ENCODE results near the gene DLG4.
"Not testable (repeated sequence)": the region's sequence is repeated elsewhere in the genome, so short reads cannot be mapped to it uniquely, and the experiment has no call there.

Gene DLG4

DNA sequence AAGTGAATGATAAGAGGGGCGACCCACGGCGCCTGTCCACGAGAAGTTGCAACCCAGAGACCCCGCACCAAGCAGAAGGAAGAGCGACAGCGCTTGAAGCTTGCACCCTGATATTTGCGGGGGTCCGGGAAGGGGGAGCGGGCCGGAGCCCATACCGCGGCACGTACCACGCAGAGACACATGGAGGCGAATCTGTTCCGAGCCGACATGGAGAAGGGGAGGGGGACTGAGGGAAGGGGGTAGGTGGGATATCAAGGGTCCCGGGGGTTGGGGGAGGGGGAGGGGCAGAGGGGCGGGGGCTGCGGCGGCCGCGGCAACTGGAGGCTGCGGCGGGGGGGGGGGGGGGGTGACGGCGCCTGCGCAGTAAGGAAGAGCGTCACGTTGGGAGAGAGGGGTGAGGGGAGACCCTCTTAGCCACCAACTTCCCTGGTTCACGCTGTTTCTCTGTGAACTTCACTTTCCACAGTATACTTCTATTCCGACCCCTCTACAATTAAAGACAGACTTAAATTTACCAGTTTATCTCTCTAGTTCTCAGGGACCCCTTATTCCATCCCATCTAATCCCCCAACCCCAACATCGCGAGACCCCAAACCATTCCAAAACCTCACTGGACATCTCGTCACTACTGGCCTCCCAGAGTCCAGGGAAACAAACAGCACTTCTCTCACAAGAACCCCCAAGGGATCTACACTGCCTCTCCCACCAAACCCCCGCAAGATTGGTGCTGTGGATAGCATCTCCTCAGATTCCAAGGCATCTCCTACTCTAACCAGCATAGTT lies 8.0 kb downstream of the DLG4 start:
- no peak for FAIRE-seq

DNA sequence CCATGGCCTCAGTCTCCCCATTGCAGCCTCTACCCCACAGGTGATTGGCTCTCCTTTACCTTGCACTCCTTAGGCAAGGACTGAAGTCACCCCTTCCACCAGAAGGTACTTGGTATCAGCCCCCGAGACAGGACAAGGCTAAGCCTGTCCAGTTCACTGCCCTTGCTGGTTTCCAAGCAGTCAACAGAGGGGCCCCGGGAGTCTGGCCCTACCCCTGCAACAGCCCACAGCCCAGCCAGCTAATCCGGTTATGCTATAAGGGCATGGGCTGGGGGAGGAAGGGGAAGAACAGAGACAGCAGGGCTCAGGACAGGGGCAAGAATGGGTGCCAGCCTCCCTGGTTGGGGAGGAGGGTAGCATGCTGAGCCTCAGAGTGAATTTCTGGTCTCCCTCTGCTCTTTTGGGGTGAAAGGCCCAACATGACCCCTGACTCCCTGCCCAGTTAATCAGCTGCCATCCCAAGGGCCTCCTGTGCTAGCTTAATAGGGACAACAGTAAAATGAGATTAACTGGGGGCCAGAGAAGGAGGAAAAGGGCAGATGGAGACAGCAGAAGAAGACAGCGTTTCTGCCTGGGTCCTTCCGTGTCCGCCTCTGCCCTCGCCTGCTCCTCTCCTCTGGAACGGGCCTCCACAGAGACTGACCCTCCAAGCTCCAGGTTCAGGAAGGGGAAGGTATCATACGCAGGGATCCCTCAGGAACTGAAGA lies 10.7 kb downstream of the DLG4 start:
- no peak for FAIRE-seq

DNA sequence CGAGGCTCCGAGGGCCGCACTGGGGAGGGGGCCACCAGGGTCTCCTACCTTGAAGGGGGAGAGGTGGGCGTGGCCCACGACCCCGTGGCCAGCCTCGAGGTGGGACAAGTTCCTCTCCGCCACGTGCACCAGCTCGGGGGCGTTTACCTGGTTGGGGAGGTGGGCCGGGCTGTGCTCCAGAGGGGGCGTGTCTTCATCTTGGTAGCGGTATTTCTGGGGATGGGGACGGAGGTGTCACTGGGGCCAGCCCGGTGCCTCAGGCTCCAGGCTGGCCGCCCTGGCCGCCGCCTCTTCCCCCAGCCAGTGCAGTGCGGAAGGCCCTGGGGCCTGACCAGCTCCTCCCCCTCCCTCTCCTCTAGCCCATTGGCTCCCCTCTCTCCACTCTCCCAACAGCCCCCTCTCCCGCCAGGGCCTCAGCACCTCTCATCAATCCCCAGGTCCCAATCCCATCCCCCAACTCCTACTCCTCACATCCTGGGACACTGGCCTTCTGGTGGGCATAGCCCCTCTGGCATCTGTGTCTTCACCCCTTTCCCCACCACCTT lies 11.5 kb downstream of the DLG4 start:
- FAIRE-seq: no peak

DNA sequence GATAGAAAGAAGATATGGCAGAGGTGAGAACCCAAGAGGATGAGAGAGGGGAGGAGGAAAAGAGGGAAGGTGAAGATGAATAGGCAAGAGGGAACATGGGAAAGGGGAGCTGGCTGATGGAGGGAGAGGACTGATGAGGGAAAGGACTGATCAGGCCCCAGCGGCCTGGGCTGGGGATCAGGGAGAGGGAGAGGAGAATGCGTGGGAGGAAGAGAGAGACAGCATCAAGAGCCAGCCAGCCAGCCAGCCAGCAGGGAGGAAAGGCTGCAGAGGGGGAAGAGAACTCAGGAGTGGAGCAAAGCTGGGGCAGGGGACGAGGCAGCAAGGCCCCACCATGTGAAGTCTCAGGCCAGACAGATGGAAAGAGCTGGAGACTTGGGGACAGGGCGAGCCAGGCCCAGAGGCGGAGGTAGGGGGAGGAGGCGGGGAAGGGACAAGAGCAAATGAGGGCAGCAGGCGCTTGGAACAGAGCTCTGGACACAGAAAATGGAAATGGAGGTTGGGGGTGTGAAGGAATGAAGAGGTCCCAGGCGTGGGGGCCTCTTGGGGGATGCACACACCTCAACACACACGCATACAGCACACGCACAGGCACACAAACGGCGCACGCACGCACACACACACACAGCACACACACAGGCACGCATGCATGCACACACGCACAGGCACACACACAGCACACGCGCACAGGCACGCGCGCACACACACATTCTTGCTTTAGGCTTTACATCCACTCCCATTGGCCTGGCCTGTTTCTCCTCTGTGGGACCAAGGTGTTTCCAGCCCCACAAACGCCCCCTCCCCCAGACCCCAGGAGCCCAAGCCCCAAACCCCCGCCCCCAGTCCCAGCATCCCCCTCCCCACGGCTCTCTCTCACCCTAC lies 12.3 kb downstream of the DLG4 start:
- FAIRE-seq: no peak

DNA sequence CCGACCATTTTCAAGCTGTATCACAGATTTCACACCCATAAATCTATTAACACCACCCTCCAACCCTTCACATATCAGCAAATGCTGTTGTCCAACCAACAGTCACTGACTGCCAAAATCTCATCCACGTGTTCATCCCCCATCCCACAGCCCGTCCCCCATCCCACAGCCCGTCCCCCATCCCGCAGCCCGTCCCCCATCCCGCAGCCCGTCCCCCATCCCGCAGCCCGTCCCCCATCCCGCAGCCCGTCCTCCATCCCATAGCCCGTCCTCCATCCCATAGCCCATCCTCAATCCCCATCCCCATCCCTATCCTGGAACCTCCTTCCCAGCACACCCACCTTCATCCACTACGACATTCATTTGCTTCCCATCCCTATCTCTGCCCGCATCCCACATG lies 14.1 kb downstream of the DLG4 start:
- FAIRE-seq: no peak

DNA sequence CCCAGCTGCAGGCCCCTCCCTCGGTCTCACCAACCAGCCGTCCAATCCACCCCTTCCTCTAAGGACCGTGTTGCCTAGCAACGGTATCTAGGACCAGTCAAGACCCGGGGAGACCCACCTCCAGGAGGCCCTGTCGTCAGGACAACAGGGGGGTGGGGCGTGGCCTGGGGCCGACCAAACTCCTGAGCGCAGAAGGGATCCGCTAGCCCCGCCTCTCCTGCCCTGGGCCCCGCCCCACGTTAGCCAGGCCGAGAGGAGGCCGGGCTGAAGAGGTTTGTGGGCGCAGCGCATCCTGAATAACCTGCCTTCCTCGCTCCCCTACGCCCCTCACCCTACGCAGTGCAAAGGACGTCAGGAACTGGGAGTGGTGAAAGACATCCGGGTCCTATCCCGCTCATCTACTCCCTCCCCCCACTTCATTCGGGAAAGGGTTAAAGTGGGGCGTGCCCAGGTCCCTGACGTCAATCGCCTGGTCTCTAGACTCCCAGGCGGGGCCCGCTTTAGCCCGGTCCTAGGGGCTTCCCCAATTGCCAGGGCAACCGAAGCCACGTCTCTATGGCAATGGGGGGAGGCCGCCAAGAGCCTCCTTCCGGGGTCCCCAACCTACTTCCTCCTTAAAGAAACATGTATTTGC lies 14.7 kb downstream of the DLG4 start:
- no peak for FAIRE-seq

DNA sequence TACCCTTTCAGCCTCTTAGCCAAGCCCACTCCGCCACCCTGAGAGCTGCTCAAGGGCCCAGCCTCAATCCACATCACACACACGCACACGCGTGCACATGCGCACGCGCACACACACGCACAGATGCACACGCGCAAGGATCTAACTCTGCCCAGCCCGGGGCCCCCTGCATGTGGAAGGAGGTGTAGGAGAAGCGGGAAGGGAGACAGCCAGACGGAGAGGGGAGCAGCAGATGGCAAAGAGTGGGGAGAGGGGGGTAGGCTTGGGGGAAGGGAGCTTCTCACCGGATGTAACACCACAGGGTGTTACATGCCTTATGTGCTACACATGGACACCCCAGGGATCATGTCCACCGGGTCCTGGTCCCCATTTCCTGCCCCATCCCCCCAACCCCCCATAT lies 15.3 kb downstream of the DLG4 start:
- no peak for FAIRE-seq

DNA sequence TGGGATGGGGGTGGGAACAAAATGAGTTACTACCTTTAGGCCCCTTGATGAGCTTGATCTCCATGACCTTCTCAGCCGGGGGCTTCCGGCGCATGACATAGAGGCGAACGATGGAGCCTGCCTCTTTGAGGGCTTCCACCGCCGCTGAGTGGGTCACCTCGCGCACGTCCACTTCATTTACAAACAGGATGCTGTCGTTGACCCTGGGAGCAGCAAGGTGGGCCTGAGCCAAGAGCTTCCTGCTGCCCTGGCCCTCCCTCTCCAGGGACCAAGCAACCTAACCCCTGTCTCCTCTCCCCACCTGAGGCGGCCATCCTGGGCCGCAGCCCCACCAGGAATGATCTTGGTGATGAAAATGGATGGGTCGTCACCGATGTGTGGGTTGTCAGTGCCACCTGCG lies 16.2 kb downstream of the DLG4 start:
- no peak for FAIRE-seq

DNA sequence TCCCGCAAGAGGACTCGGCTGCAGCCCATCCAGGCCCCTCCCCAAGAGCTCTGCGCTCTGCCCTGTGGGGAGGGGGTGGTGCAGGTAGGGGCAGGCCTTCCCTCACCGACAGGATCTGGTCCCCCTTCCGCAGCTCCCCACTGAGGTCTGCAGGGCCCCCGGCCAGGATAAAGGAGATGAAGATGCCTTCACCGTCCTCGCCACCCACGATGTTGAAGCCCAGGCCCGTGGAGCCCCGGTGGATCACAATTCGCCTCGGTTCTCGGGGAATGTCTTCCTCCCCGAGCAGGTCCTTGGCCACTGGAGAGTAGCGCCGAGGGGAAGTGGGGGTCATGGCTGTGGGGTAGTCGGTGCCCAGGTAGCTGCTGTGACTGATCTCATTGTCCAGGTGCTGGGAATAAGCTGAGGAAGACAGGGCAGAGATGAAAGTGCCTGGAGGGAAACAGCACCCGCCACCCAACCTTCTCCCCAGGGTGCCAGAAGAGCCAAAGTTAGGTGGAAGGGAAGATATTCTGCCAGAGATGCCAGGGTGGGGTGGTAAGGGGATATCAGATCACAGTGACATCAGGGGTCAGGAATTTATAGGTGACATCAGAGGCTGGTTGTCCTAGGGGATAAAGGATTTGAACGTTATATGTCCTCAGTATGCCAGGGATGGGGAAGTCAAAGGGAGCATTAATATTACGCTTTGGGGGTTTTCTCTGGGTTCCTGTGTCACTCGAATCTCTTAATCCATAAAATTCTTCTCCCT lies 22.8 kb downstream of the DLG4 start:
- no peak for FAIRE-seq

DNA sequence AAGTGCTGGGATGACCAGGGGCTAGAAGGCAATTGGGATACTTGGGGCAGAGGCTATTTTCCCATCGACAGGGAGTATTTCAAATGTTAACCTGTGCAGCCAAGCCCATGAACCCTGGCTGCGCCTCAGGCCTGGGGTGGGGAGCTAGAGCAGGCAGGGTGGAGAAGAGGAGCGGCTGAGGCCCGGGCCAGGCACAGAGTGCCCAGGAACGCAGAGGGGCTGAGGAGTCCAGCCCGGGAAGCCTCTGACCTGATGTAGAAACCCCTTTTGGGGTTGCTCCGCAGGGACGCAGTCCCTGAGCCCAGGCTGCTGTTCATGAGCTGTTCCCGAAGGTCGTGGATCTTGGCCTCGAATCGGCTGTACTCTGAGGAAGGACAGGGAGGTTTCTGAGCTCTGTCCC lies 23.7 kb downstream of the DLG4 start:
- no peak for FAIRE-seq

DNA sequence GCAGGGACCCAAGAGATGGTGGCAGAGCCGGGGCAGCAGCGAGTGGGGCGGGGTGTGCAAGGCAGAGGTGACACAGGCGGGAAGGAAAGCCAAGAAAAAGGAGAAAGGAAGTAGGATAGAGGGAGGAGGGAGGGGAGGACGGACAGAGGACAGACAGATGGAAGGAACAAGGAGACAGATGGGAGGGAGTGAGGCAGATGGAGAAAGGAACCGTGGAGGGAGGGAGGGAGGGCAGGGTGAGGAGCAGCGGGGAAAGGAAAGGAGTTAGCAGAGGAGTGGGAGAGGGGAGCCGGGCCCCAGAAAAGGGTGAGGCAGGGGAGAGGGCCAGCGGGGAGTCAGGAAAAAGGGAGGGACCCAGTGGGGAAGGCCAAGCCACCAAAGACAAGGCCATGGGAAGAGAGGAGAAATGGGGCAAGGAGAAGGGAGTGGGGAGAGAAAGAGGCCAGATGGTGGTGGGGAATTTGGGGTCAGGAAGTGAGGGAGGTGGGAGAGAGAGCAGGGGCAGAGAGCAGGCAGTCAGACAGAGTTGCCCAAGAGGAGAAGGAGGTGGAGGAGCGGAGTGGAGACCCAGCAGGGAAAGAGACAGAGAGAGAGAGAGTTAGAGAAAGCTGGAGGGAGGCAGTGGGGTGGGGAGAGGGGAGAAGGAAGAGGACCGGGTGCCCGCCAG lies 27.2 kb downstream of the DLG4 start:
- no peak for FAIRE-seq

DNA sequence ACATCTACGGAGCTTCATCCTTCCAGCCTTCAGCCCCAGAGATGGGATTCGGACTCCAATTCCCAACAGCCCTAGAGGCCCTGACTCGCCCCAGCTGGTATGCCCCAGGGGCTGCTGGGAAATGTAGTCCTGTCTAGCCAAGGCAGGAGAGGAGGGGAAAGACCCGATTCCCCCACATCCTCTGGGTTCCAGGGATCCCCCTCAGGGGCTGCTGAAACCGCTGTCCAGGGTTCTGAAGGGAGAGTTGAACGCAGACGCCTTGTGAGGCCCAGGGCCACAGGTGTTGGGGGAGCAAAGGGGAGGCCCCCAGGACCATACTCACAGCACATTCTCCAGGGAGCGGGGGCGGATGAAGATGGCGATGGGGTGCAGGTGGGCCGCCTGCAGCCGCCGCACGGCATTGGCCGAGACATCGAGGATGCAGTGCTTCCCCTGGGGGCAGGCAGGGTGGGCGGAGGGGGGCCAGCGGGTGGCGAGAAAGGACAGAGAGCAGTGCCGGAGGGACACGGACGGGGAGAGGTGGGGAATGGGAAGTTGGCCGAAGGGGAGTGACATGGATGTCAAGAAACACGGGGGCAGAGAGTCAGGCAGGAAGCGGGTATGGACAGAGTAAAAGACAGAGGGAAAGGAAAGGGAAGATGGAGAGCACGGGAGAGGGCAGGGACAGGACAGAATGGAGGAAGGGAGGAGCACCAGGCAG lies 27.9 kb downstream of the DLG4 start:
- FAIRE-seq: no peak

DNA sequence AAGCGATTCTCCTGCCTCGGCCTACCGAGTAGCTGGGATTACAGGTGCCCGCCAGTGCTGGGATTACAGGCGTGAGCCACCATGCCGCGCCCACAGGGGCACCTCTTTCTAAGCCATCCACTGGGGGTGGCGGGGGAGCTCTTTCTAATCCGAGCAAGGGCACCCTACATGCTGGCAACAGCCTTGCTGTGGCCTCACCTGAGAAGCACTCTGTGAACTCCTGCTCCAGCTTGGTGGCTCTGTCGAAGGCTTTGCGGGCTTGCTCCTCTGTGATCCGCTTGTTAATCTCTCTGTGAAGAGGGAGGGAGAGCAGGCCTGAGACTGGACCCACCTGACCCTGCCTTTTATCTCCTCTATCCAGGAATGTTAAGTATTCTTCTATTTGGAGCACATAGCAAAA lies 28.6 kb downstream of the DLG4 start:
- FAIRE-seq: no peak

DNA sequence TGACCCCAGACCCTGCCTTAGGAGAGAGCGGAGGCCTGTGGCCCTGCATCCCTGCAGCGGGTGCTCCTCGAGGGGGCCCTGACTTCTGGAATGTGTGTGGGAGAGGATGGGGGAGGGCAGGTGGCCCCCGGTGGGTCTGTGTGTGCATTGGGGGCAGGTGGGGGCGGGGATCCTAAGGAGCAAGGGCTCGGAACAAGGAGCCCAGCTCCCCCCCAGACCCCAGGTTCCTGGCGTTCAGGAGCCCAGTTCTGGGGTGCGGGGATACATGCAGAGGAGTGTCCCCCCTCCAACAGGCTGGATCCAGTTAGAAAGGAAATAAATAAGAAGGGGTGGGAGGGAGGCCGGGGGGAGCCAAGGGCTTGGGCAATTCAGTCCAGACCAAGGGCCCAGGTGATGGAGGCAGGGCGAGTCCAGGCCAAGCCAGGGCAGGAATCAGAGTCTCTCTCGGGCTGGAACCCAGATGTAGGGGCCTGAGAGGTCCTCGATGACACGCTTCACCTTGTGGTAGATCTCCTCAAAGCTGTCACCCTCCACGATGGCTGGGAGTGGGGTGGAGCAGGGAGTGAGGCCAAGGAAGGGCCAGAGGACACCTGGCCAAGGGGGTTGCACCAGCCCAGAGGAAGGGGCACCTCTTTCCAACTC lies 29.2 kb downstream of the DLG4 start:
- no peak for FAIRE-seq

DNA sequence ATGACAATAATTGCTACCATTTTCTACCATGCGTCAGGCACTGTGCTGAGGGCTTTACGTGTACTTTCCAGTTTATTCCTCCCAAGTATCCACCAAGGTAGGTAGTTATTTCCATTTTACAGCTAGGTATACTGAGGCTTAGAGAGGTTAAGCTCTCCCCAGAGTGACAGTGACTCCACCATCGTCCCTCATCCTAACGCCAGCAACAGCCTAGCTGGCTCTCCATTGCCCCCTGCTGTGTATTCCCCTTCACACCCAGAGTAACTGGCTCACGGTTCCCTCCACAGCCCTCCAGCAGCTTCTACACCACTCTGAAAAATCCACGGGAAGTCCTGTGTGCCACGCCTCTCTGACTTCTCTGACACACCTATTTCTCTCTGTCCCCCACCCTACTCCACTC lies 33.4 kb downstream of the DLG4 start:
- no peak for FAIRE-seq

DNA sequence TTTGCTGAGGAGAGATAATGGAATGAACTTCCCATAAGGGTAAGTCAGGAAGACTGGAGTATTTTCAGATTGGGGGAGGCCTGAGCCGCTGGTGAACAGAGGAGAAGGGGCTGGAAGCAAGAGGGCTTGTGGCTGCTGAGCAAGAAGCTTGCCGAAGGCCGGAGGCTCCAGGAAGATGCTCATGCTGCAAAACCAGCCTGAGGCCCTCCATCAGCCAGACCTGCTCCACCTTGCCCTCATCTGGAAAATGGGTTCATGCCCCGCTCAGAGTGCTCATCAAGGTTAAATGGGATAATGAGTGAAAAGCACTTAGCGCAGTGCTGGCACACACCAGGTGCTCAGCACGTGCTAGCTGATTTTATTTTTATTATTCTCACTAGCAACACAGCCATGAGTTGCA lies 35.0 kb downstream of the DLG4 start:
- FAIRE-seq: no peak

DNA sequence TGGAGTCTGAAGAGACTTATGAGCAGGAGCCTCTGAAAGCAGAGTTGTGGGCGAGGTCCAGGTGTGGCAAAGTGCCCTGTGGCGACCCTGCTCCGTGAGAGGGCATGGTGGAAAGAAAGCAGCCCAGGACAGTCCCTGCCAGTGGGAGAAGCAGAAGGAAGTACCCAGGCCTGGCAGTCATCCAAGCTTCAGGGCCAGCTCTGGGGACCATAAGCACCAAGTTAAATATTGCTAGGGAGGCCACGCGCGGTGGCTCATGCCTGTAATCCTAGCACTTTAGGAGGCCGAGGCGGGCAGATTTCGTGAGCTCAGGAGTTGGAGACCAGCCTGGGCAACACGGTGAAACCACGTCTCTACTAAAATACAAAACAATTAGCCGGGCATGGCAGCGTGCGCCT lies 35.5 kb downstream of the DLG4 start:
- FAIRE-seq: no peak

DNA sequence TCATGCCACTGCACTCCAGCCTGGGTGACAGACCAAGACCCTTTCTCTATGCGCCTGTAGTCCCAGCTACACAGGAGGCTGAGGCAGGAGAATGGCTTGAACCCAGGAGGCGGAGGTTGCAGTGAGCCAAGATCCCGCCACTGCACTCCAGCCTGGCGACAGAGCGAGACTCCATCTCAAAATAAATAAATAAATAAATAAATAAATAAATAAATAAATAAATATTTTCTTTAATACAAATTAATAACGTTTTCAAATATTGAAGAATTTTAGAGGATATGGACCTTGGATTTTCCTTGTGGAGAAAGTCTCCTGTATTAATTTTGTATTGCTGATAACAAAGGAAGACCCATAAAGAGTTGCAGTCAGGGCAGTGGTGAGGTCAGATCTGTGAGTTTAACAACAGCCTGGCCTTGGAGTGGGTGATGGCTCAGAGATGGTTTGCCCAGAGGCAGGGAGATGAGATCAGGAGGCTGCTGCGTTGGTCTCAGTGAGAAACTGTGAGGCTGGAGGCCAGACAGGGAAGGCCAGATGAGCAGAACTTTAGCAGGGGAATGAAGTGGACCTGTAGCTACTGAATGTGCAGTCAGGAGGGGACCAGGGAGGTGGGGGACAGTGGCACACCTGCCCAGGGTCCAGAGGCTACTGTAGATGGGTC lies 36.1 kb downstream of the DLG4 start:
- no peak for FAIRE-seq

DNA sequence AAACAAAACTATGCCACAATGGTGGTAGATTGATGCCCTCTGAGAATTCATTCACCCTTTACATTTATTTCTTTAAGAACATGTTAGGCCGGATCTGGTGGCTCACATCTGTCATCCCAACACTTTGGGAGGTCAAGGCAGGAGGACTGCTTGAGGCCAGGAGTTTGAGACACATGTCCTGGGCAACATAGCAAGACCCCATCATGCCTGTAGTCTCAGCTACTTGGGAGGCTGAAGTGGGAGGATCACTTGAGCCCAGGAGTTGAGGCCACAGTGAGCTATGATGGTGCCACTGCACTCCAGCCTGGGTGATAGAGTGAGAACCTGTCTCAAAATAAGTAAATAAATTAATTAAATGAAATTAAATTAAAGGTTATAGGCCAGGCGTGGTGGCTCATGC lies 37.5 kb downstream of the DLG4 start:
- not testable (repeated sequence) for FAIRE-seq
